HL-60 (cell line): Measurements from ENCODE around the gene NAV2.

Experiments used
- DNase-seq, 2 experiments: peaks; one replicate each; pipeline ENCODE4 v3.0.0-alpha.2; 2010 to 2020; ENCODE audit warnings: low read depth in 1 of 2, low spot score in 1 of 2
- H3K27ac ChIP-seq: fragments of 250-450 bp; sonication (Bioruptor Pico); replicated peaks from 2 replicates; pipeline ENCODE4 v1.5.1; 2020; ENCODE audit warnings: mild to moderate bottlenecking, moderate library complexity
- H3K27me3 ChIP-seq: fragments of 250-450 bp; sonication (Bioruptor Pico); 2 replicates; pipeline ENCODE4 v1.5.1; 2021; ENCODE audit warnings: mild to moderate bottlenecking, moderate library complexity; ENCODE audit not compliant: insufficient read depth, poor library complexity, severe bottlenecking
- H3K4me3 ChIP-seq: replicated peaks from 2 replicates; pipeline ENCODE4 v1.5.1; 2011; ENCODE audit warnings: mild to moderate bottlenecking, control low read depth, low read length; ENCODE audit not compliant: insufficient read depth
- CTCF ChIP-seq: IDR thresholded peaks from one replicate; pipeline ENCODE4 v1.5.1; 2011; ENCODE audit warnings: low read length, control low read depth, inconsistent platforms; ENCODE audit not compliant: insufficient read depth
- GABPA ChIP-seq: IDR thresholded peaks from 2 replicates; pipeline ENCODE4 v1.6.1; 2012; ENCODE audit warnings: low read depth
- POLR2AphosphoS5 ChIP-seq: IDR thresholded peaks from 2 replicates; pipeline ENCODE4 v1.6.1; 2012; ENCODE audit warnings: low read depth
- REST ChIP-seq: IDR thresholded peaks from 2 replicates; pipeline ENCODE4 v1.6.1; 2012; ENCODE audit warnings: low read depth; ENCODE audit not compliant: insufficient replicate concordance
- SPI1 ChIP-seq: IDR thresholded peaks from 2 replicates; pipeline ENCODE4 v1.6.1; 2012; ENCODE audit warnings: low read depth, mild to moderate bottlenecking, borderline replicate concordance

NAV2 gene

GRCh38 chr11:19992162-19992561 lies 279.5 kb downstream of the NAV2 start:
- no peak for DNase-seq
- no peaks in the 10 kb centered on the region for H3K27me3 ChIP-seq
- TF ChIP-seq SPI1 (no peak), CTCF (no peak), POLR2AphosphoS5 (no peak), GABPA (no peak), REST (no peak)
- no peak overlapping the region for H3K27ac ChIP-seq
- no peak overlapping the region for H3K4me3 ChIP-seq

GRCh38 chr11:19992998-19993397 lies 280.4 kb downstream of the NAV2 start:
- Histone ChIP-seq H3K27me3 (no peaks in the 10 kb centered on the region), H3K27ac (no peak overlapping the region), H3K4me3 (no peak overlapping the region)
- no peak for DNase-seq
- no peak for TF ChIP-seq CTCF
- TF ChIP-seq REST: no peak
- no peak for TF ChIP-seq GABPA
- no peak for TF ChIP-seq POLR2AphosphoS5
- TF ChIP-seq SPI1: no peak

GRCh38 chr11:19994672-19995071 lies 282.0 kb downstream of the NAV2 start:
- no peak overlapping the region for H3K4me3 ChIP-seq
- H3K27me3 ChIP-seq: no peaks in the 10 kb centered on the region
- no peak for TF ChIP-seq SPI1
- no peak overlapping the region for H3K27ac ChIP-seq
- no peak for DNase-seq

- H3K27ac ChIP-seq: no peak overlapping the region
- H3K27me3 ChIP-seq: no peaks in the 10 kb centered on the region
- TF ChIP-seq POLR2AphosphoS5 (no peak), GABPA (no peak), REST (no peak), CTCF (no peak), SPI1 (no peak)
- DNase-seq: no peak
- no peak overlapping the region for H3K4me3 ChIP-seq
Observed at GRCh38 chr11:19995145-19995544, 282.5 kb downstream of the NAV2 start.
